NB4 (cell line): ENCODE data around the gene SNHG17.

Experiments
- POLR2A ChIP-seq: IDR thresholded peaks from 2 replicates; pipeline ENCODE4 v1.6.1; 2011; ENCODE audit warnings: mild to moderate bottlenecking; ENCODE audit not compliant: insufficient read length; ENCODE audit errors: extremely low read depth
- TF ChIP-seq, protein P1 (sequence below): IDR thresholded peaks from one replicate; pipeline ENCODE4 v1.5.1; 2012; ENCODE audit warnings: low read depth, low read length

DNA sequence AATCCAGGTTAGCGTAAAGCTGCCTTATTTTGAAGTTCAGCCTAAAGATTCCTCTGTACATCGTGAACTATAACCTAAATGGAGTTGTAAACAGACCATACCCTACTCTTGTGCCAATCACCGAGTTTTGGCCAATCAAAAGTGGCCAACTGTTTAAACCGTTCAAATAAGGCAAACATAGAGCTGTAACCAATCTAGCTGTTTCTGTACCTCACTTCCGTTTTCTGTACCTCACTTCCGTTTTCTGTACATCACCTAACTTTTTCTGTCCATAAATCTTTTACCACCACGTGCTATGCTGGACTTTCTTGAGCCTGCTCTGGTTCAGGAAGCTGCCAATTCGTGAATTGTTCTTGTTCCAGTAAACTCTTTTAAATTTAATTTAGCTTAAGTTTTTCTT lies 49.1 kb downstream of the SNHG17 start:
- TF ChIP-seq, protein P1, sequence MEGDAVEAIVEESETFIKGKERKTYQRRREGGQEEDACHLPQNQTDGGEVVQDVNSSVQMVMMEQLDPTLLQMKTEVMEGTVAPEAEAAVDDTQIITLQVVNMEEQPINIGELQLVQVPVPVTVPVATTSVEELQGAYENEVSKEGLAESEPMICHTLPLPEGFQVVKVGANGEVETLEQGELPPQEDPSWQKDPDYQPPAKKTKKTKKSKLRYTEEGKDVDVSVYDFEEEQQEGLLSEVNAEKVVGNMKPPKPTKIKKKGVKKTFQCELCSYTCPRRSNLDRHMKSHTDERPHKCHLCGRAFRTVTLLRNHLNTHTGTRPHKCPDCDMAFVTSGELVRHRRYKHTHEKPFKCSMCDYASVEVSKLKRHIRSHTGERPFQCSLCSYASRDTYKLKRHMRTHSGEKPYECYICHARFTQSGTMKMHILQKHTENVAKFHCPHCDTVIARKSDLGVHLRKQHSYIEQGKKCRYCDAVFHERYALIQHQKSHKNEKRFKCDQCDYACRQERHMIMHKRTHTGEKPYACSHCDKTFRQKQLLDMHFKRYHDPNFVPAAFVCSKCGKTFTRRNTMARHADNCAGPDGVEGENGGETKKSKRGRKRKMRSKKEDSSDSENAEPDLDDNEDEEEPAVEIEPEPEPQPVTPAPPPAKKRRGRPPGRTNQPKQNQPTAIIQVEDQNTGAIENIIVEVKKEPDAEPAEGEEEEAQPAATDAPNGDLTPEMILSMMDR, result no peak
- TF ChIP-seq POLR2A, result no peak
